A549 (cell line): ENCODE data around the gene MAN1A2.

Experiments used
- CTCF ChIP-seq: fragments of >200 bp; sonication (Bioruptor Twin); formaldehyde crosslinking; IDR thresholded peaks from 3 replicates; pipeline ENCODE4 v1.5.1; 2016
- HOXB5 ChIP-seq: fragments of 250-450 bp; sonication (Bioruptor Pico); IDR thresholded peaks from 2 replicates; pipeline ENCODE4 v1.5.0; 2020; ENCODE audit warnings: mild to moderate bottlenecking, moderate library complexity
- RAD21 ChIP-seq, 2 experiments: fragments of >200 bp in 1 of 2; sonication (Bioruptor Twin) in 1 of 2; formaldehyde crosslinking in 1 of 2; IDR thresholded peaks in 1 of 2; conservative IDR thresholded peaks in 1 of 2; 2 replicates in 1 of 2; 3 replicates in 1 of 2; pipeline ENCODE4 v1.6.1; 2012 to 2018; ENCODE audit warnings: inconsistent platforms in 1 of 2
- RFX5 ChIP-seq: fragments of 450-650 bp; IDR thresholded peaks from 2 replicates; pipeline ENCODE4 v1.7.1; 2014; ENCODE audit warnings: antibody characterized with exemption, mild to moderate bottlenecking, moderate library complexity
- RNF2 ChIP-seq: fragments of 200-600 bp; sonication (generic); IDR thresholded peaks from 2 replicates; pipeline ENCODE4 v1.6.1; 2016; ENCODE audit warnings: low read depth, mild to moderate bottlenecking, antibody characterized with exemption, moderate library complexity, borderline replicate concordance

- no peak for TF ChIP-seq CTCF
- TF ChIP-seq RFX5: no peak
- TF ChIP-seq HOXB5 (CRISPR knock-in tag): no peak
- TF ChIP-seq RAD21 (conservative IDR thresholded peaks at IDR 0.05 in 1 of 2, IDR thresholded peaks at IDR 0.05 in 1 of 2): no peak
- no peak for TF ChIP-seq RNF2
Measured at GRCh38 chr1:117553471-117553870, 186.2 kb downstream of the MAN1A2 start.
